ENCODE measurements around the gene OLFML2A.
"Not testable (repeated sequence)": the region's sequence is repeated elsewhere in the genome, so short reads cannot be mapped to it uniquely, and the experiment has no call there.

DNA sequence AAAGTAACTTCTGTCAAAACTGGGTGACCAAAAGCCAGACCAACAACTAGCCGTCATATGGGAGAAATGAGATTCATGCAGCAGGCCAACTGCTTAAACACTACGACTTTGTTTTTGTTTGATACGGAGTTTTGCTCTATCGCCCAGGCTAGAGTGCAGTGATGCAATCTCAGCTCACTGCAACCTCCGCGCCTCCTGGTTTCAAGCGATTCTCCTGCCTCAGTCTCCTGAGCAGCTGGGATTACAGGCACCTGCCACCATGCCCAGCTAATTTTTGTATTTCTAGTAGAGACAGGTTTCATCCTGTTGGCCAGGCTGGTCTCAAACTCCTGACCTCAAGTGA lies 42.2 kb upstream of the OLFML2A start:
- TF ChIP-seq, protein P1, sequence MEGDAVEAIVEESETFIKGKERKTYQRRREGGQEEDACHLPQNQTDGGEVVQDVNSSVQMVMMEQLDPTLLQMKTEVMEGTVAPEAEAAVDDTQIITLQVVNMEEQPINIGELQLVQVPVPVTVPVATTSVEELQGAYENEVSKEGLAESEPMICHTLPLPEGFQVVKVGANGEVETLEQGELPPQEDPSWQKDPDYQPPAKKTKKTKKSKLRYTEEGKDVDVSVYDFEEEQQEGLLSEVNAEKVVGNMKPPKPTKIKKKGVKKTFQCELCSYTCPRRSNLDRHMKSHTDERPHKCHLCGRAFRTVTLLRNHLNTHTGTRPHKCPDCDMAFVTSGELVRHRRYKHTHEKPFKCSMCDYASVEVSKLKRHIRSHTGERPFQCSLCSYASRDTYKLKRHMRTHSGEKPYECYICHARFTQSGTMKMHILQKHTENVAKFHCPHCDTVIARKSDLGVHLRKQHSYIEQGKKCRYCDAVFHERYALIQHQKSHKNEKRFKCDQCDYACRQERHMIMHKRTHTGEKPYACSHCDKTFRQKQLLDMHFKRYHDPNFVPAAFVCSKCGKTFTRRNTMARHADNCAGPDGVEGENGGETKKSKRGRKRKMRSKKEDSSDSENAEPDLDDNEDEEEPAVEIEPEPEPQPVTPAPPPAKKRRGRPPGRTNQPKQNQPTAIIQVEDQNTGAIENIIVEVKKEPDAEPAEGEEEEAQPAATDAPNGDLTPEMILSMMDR (IDR thresholded peaks at IDR 0.05; ENCODE audit: low read depth, low read length), result not testable (repeated sequence)
- not testable (repeated sequence) for TF ChIP-seq EZH2phosphoT487 (IDR thresholded peaks at IDR 0.05; ENCODE audit: low read depth)
